Naive thymus-derived CD4-positive, alpha-beta T cell (primary cell): ENCODE data around the gene ADGRD1. TPM values are rescaled to one million over a fixed set of nuclear protein-coding genes. Genes with fewer than 3 reads are reported as not detected.

Experiments
- ATAC-seq: fragments of 150-1000 bp; cut with Tn5 transposase; 2 replicates; pipeline ENCODE4 v1.10.0; 2021; ENCODE audit warnings: mild to moderate bottlenecking, moderate library complexity
- CTCF ChIA-PET: fragments of 350-600 bp; sonication (Branson Sonifier 250); formaldehyde crosslinking; loops from one replicate; lab custom pipeline; 2021; ENCODE audit warnings: antibody characterized with exemption; lab: Charles Lee
- POLR2A ChIA-PET: fragments of 350-600 bp; sonication (Branson Sonifier 250); formaldehyde crosslinking; loops from one replicate; lab custom pipeline; 2021; ENCODE audit warnings: antibody characterized with exemption, inconsistent platforms; lab: Charles Lee
- DNase-seq, 9 donors: peaks; one replicate each; pipeline versions ENCODE4 v3.0.0 to v3.0.0-alpha.2; 2020 to 2022; ENCODE audit warnings: mixed read lengths in 1 of 9
- H3K27ac ChIP-seq: one replicate; pipeline ENCODE4 v1.7.0; 2013; ENCODE audit warnings: mild to moderate bottlenecking, low read depth, low read length, moderate library complexity
- H3K27me3 ChIP-seq, 2 donors: one replicate each; pipeline ENCODE4 v1.7.0; 2013; ENCODE audit warnings: low read length in 2 of 2, mild to moderate bottlenecking in 2 of 2, moderate library complexity in 2 of 2; ENCODE audit not compliant: control insufficient read depth in 2 of 2, insufficient read depth in 2 of 2
- H3K36me3 ChIP-seq, 3 experiments: 1 replicate in 2 of 3; 2 replicates in 1 of 3; pipeline ENCODE4 v1.7.0; 2013; ENCODE audit warnings: low read length in 3 of 3, mild to moderate bottlenecking in 3 of 3, moderate library complexity in 1 of 3; ENCODE audit not compliant: insufficient read depth in 3 of 3, control insufficient read depth in 2 of 3
- H3K4me1 ChIP-seq, 2 donors: one replicate each; pipeline ENCODE4 v1.7.0; 2013; ENCODE audit warnings: low read length in 2 of 2, mild to moderate bottlenecking in 2 of 2, moderate library complexity in 1 of 2; ENCODE audit not compliant: control insufficient read depth in 2 of 2, insufficient read depth in 2 of 2
- H3K4me3 ChIP-seq: 2 replicates; pipeline ENCODE4 v1.7.0; 2013; ENCODE audit warnings: mild to moderate bottlenecking, low read length
- H3K9me3 ChIP-seq, 3 experiments: 1 replicate in 2 of 3; 2 replicates in 1 of 3; pipeline ENCODE4 v1.7.0; 2013; ENCODE audit warnings: low read length in 3 of 3; ENCODE audit not compliant: control insufficient read depth in 2 of 3
- H3K27ac Mint-ChIP-seq, 9 donors: one replicate each; pipeline ENCODE4 v1.8.0; 2020 to 2022; ENCODE audit warnings: mixed read lengths in 9 of 9, mild to moderate bottlenecking in 8 of 9, moderate library complexity in 5 of 9, inconsistent platforms in 2 of 9
- H3K27me3 Mint-ChIP-seq, 5 donors: one replicate each; pipeline ENCODE4 v1.8.0; 2021 to 2022; ENCODE audit warnings: mixed read lengths in 5 of 5, mild to moderate bottlenecking in 1 of 5
- H3K36me3 Mint-ChIP-seq, 5 donors: one replicate each; pipeline ENCODE4 v1.8.0; 2020 to 2022; ENCODE audit warnings: mixed read lengths in 5 of 5, mild to moderate bottlenecking in 3 of 5, inconsistent platforms in 1 of 5
- H3K4me1 Mint-ChIP-seq, 7 donors: one replicate each; pipeline ENCODE4 v1.8.0; 2020 to 2022; ENCODE audit warnings: mixed read lengths in 7 of 7, mild to moderate bottlenecking in 3 of 7, inconsistent platforms in 1 of 7
- H3K4me3 Mint-ChIP-seq, 10 donors: one replicate each; pipeline ENCODE4 v1.8.0; 2020 to 2022; ENCODE audit warnings: mild to moderate bottlenecking in 10 of 10, mixed read lengths in 10 of 10, moderate library complexity in 6 of 10, inconsistent platforms in 2 of 10
- H3K9me3 Mint-ChIP-seq, 11 donors: one replicate each; pipeline ENCODE4 v1.8.0; 2020 to 2022; ENCODE audit warnings: mixed read lengths in 11 of 11, mild to moderate bottlenecking in 4 of 11, inconsistent platforms in 1 of 11, moderate library complexity in 1 of 11
- intact Hi-C, 2 donors: fragments of 100-400 bp; cut with micrococcal nuclease; formaldehyde crosslinking; loops; one replicate each; pipeline ENCODE4 v1.15.1; 2023
- polyA plus RNA-seq, 2 donors: library from polyadenylated mRNA; unstranded; fragments of 300-500 nt; fragmentation: Illumina TruSeq; gene quantifications; one replicate each; pipeline ENCODE4 v1.2.3, GENCODE V29; 2021
- total RNA-seq, 6 experiments: library from RNA in 5 of 6; stranded (reverse) in 5 of 6; gene quantifications; 1 replicate in 5 of 6; 2 replicates in 1 of 6; pipeline ENCODE4 v1.2.3 and lab custom pipeline; 2021 to 2026

Gene ADGRD1
- total and polyA plus RNA-seq, 7 experiments from 2014 or later: 0.41 to 11.9 (median 1.6) TPM; not detected in 4

DNA sequence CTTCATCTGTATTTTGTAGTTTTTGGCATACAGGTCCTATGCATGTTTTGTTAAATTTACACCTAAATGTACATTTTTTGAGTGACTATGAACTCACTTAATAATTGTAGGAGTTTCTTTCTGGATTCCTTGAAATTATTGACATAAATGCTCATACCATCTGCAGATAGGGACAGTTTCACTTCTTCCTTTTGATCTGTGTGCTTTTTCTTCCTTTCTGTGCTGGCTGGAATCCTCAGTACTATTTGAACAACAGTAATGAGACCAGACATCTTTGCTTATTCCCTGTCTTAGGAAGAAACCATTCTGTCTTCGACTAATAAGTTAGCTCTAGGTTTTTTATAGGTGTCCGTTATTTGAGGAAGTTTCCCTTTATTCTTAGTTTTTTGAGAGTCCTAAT lies 110.3 kb downstream of the ADGRD1 start:
- no peaks in the 10 kb centered on the region for H3K9me3 ChIP-seq
- Mint-ChIP-seq H3K27me3 (peaks cover 10 to 30% (median 20%) of the 10 kb centered on the region in 5 donors), H3K4me3 (no peak overlapping the region), H3K9me3 (no peaks in the 10 kb centered on the region), H3K36me3 (no peaks in the 10 kb centered on the region), H3K27ac (no peak overlapping the region), H3K4me1 (no peaks in the 10 kb centered on the region)
- ATAC-seq: no peak
- H3K4me3 ChIP-seq: no peak overlapping the region
- no peak for DNase-seq
- ChIA-PET CTCF (no interaction called here), POLR2A (no interaction called here)
- H3K27me3 ChIP-seq: no peaks in the 10 kb centered on the region
- H3K4me1 ChIP-seq: no peaks in the 10 kb centered on the region
- intact Hi-C loops: no loop called here
- no peak overlapping the region for H3K27ac ChIP-seq
- no peaks in the 10 kb centered on the region for H3K36me3 ChIP-seq

DNA sequence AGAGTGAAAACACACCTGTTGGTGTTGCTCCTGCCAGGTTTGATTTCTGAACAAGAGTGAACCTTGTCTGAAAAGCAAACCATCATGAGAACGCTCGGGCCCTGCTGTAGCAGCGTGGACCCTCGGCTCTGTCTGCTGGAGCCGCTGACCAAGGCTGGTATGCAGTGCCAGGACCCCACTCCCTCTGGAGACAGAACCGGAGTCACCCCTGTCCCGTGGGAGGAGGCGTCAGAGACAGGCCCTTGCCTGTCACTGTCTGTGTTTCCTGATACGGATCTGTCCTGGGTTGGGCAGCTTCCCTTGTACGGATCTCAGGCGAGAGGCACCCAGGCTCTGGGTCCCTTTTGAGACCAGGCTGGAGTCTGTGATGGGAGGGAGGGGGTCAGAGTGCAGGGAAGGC lies 111.6 kb downstream of the ADGRD1 start:
- no peak for DNase-seq
- H3K27ac ChIP-seq: no peak overlapping the region
- no peak for ATAC-seq
- no peaks in the 10 kb centered on the region for H3K27me3 ChIP-seq
- ChIA-PET POLR2A (no interaction called here), CTCF (no interaction called here)
- H3K4me1 Mint-ChIP-seq: no peaks in the 10 kb centered on the region
- intact Hi-C loops: no loop called here
- no peaks in the 10 kb centered on the region for H3K4me1 ChIP-seq
- H3K27me3 Mint-ChIP-seq: peaks cover 10 to 26% (median 19%) of the 10 kb centered on the region in 5 donors
- no peak overlapping the region for H3K4me3 Mint-ChIP-seq
- no peaks in the 10 kb centered on the region for H3K36me3 ChIP-seq
- no peak overlapping the region for H3K27ac Mint-ChIP-seq
- no peak overlapping the region for H3K4me3 ChIP-seq
- H3K9me3 ChIP-seq: no peaks in the 10 kb centered on the region
- H3K36me3 Mint-ChIP-seq: no peaks in the 10 kb centered on the region
- H3K9me3 Mint-ChIP-seq: peaks cover 0 to 2% (median 0%) of the 10 kb centered on the region in 11 donors

DNA sequence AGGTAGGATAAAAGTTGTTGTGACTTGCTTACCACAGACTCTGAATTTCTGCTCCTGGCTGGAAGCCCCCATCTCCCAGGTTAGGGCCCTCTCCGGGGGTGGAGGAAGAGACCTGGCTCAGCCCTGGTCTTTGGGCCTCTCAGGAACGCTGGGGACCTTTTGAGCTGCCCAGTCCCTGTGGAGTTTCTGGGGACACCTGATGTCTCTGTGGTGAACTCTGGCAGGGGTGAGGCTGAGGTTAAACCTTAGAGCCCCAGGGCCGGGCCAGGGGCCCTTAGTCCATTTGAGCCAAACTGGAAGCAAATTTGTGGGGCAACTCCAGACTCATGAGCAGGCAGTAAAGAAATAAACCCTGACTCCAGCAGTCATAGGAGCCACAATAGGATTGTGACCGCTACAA lies 112.1 kb downstream of the ADGRD1 start:
- DNase-seq: no peak
- H3K27ac Mint-ChIP-seq: no peak overlapping the region
- Histone ChIP-seq H3K27ac (no peak overlapping the region), H3K4me3 (no peak overlapping the region), H3K9me3 (no peaks in the 10 kb centered on the region), H3K4me1 (no peaks in the 10 kb centered on the region), H3K27me3 (no peaks in the 10 kb centered on the region), H3K36me3 (no peaks in the 10 kb centered on the region)
- H3K36me3 Mint-ChIP-seq: no peaks in the 10 kb centered on the region
- H3K4me3 Mint-ChIP-seq: no peak overlapping the region
- ATAC-seq: no peak
- peaks cover 10 to 26% (median 15%) of the 10 kb centered on the region in 5 donors for H3K27me3 Mint-ChIP-seq
- H3K9me3 Mint-ChIP-seq: peaks cover 0 to 2% (median 0%) of the 10 kb centered on the region in 11 donors
- POLR2A ChIA-PET: no interaction called here
- no peaks in the 10 kb centered on the region for H3K4me1 Mint-ChIP-seq
- CTCF ChIA-PET: no interaction called here
- intact Hi-C loops: no loop called here

DNA sequence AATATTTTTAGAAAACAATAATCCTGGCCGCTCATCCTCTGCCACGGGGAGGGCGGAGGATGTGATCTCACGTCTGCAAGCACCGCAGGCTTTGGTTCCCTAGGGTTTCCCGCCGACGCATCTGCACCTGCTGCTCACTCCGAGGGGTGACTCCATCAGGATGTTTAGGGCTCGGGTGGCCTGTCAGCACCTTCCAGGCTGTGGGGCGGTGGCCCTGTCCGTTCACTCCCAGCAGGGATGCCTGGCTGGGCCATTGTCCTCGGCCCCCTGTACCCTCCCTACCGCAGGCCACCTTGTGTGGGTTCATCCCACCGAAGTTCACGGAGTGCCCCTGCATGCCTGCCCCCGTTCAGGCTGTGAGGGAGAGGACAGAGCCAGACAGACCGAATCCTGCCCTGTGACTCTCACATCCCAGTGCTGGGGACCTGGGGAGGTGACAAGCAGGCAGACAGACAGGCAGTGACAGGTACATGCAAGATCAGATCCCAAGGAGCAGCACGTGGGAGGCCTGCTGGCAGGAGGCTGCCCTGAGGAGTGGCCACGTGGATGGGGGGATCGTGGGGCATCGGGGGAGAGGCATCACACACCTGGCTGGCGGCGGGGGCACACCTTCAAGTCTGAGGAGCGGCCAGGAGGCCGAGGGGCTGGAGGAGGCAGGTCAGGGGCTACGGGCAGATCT lies 112.6 kb downstream of the ADGRD1 start:
- Histone ChIP-seq H3K27ac (no peak overlapping the region), H3K9me3 (no peaks in the 10 kb centered on the region), H3K36me3 (no peaks in the 10 kb centered on the region), H3K4me3 (no peak overlapping the region), H3K4me1 (no peaks in the 10 kb centered on the region), H3K27me3 (no peaks in the 10 kb centered on the region)
- H3K27ac Mint-ChIP-seq: no peak overlapping the region
- no peak overlapping the region for H3K4me3 Mint-ChIP-seq
- H3K9me3 Mint-ChIP-seq: peaks cover 0 to 4% (median 0%) of the 10 kb centered on the region in 11 donors
- ATAC-seq (no peak), DNase-seq (no peak)
- intact Hi-C loops: no loop called here
- CTCF ChIA-PET: no interaction called here
- H3K36me3 Mint-ChIP-seq: no peaks in the 10 kb centered on the region
- peaks cover 10 to 25% (median 11%) of the 10 kb centered on the region in 5 donors for H3K27me3 Mint-ChIP-seq
- POLR2A ChIA-PET: no interaction called here
- H3K4me1 Mint-ChIP-seq: no peaks in the 10 kb centered on the region

DNA sequence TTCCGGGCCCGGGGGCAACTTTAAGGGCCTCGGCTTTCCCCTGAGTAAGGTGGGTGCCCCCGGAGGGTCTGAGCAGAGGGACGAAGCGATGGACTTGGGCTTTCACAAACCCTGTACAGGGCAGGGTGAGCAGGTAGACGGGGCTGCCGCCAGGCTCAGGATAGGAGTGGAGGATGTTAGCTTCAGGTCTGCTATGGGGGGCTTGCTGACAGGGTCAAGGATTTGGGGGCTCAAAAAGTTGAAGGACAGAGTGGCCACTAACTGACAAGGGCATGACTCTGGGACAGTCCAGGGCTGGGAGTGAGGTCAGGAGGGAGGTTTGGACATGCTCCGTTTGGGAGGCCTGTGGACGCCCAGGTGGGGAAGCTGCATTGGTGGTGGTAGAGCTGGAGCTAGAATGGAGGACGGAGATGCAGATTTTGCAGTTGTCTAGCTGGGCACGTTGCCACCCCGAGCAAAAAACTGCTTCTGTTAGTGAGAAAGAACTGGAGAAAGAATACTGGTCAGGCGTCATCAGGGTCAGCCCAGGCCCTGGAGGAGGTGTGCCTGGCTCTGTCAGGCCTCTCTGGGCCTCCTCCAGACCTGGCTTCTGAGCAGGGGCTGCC lies 113.3 kb downstream of the ADGRD1 start:
- no peak overlapping the region for H3K27ac Mint-ChIP-seq
- ATAC-seq: peak; percentile 24

DNA sequence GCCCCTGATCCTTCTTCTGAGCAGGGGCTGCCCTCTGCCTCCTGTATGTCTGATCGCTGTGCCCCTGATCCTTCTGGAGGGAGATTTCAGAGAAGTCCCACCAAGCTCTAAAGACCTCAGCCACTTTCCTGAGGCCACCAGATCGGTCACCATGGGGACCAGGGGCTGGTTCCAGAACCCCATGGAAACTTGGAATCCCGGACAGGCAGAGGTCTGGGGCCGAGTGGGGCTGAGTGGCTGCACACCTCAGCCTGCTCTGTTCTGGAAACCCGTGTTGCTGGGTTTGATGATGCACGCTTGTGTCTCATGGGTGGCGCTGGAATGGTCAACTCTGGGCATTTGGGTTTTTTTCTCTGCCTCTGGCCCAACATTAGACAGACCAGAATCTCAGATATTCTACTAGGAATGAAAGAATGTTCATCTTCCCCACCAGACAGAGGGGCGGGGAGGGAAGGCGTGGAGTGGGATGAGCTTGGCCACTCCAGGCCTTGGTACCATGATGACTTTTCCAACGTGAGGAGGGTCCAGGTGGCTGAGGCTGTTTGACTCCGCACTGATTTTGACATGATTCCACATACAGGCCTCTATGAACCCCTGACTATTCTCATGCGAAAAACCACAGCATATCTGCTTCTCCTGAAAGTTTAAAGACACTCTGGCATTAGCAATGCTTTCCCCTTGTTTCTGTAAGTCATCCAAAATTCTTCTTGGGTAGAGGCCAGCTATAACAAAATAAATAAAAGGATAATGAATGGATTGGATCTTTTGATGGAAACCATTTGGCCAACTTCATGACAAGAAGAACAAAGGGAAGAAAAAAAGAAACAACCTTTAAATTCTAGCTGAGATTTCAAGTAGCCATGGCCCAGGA lies 114.5 kb downstream of the ADGRD1 start:
- no peaks in the 10 kb centered on the region for H3K9me3 ChIP-seq
- H3K36me3 ChIP-seq: no peaks in the 10 kb centered on the region
- H3K4me3 Mint-ChIP-seq: no peak overlapping the region
- ATAC-seq (no peak), DNase-seq (no peak)
- ChIA-PET CTCF (no interaction called here), POLR2A (no interaction called here)
- H3K27me3 ChIP-seq: no peaks in the 10 kb centered on the region
- no peak overlapping the region for H3K4me3 ChIP-seq
- H3K9me3 Mint-ChIP-seq: peaks cover 0 to 4% (median 0%) of the 10 kb centered on the region in 11 donors
- H3K27ac ChIP-seq: no peak overlapping the region
- H3K36me3 Mint-ChIP-seq: no peaks in the 10 kb centered on the region
- H3K4me1 Mint-ChIP-seq: no peaks in the 10 kb centered on the region
- intact Hi-C loops: no loop called here
- no peak overlapping the region for H3K27ac Mint-ChIP-seq
- H3K4me1 ChIP-seq: no peaks in the 10 kb centered on the region
- H3K27me3 Mint-ChIP-seq: peaks cover 7 to 18% (median 10%) of the 10 kb centered on the region in 5 donors

More for the DNA sequence above, 113.3 kb downstream of the ADGRD1 start:
- Histone ChIP-seq H3K27ac (no peak overlapping the region), H3K36me3 (no peaks in the 10 kb centered on the region), H3K4me1 (no peaks in the 10 kb centered on the region), H3K4me3 (no peak overlapping the region), H3K27me3 (no peaks in the 10 kb centered on the region), H3K9me3 (no peaks in the 10 kb centered on the region)
- Mint-ChIP-seq H3K27me3 (peaks cover 8 to 19% (median 11%) of the 10 kb centered on the region in 5 donors), H3K36me3 (no peaks in the 10 kb centered on the region), H3K9me3 (peaks cover 0 to 4% (median 0%) of the 10 kb centered on the region in 11 donors), H3K4me3 (no peak overlapping the region), H3K4me1 (no peaks in the 10 kb centered on the region)
- CTCF ChIA-PET: no interaction called here
- DNase-seq: no peak
- intact Hi-C loops: no loop called here
- POLR2A ChIA-PET: no interaction called here
